Activated T-cell treated with anti-CD3 and anti-CD28 coated beads, Interleukin-2, amount 50 U/mL, for 72 hours (primary cell): ENCODE results near the gene P4HA2. TPM values are rescaled to one million over a fixed set of nuclear protein-coding genes. Genes with fewer than 3 reads are reported as not detected.

Source experiments
- ATAC-seq, 2 donors: fragments of 150-1000 bp; cut with Tn5 transposase; replicated peaks in 1 of 2; 2 replicates each; pipeline ENCODE4 v1.10.0; 2021; ENCODE audit warnings: moderate library complexity in 2 of 2, mild to moderate bottlenecking in 1 of 2
- DNase-seq, 2 donors: peaks; one replicate each; pipeline ENCODE4 v3.0.0; 2021 to 2022; ENCODE audit warnings: mixed read lengths in 1 of 2
- H3K27ac Mint-ChIP-seq: one replicate; pipeline ENCODE4 v1.8.0; 2022; ENCODE audit warnings: mild to moderate bottlenecking, moderate library complexity, mixed read lengths
- H3K27me3 Mint-ChIP-seq: one replicate; pipeline ENCODE4 v1.8.0; 2022; ENCODE audit warnings: low read depth, mixed read lengths
- H3K36me3 Mint-ChIP-seq, 2 donors: one replicate each; pipeline ENCODE4 v1.8.0; 2022; ENCODE audit warnings: mixed read lengths in 2 of 2, mild to moderate bottlenecking in 1 of 2; ENCODE audit not compliant: insufficient read depth in 2 of 2
- H3K4me1 Mint-ChIP-seq: one replicate; pipeline ENCODE4 v1.8.0; 2022; ENCODE audit warnings: low read depth, mixed read lengths
- H3K4me3 Mint-ChIP-seq, 2 donors: one replicate each; pipeline ENCODE4 v1.8.0; 2022; ENCODE audit warnings: mild to moderate bottlenecking in 2 of 2, mixed read lengths in 2 of 2, moderate library complexity in 2 of 2
- H3K9me3 Mint-ChIP-seq, 2 donors: one replicate each; pipeline ENCODE4 v1.8.0; 2022; ENCODE audit warnings: mixed read lengths in 2 of 2
- total RNA-seq, 2 donors: library from RNA; stranded (reverse); gene quantifications; one replicate each; pipeline ENCODE4 v1.2.3, GENCODE V29; 2022

P4HA2 gene
- total RNA-seq, 2 donors from 2014 or later: 3.2 to 5.9 TPM

DNA sequence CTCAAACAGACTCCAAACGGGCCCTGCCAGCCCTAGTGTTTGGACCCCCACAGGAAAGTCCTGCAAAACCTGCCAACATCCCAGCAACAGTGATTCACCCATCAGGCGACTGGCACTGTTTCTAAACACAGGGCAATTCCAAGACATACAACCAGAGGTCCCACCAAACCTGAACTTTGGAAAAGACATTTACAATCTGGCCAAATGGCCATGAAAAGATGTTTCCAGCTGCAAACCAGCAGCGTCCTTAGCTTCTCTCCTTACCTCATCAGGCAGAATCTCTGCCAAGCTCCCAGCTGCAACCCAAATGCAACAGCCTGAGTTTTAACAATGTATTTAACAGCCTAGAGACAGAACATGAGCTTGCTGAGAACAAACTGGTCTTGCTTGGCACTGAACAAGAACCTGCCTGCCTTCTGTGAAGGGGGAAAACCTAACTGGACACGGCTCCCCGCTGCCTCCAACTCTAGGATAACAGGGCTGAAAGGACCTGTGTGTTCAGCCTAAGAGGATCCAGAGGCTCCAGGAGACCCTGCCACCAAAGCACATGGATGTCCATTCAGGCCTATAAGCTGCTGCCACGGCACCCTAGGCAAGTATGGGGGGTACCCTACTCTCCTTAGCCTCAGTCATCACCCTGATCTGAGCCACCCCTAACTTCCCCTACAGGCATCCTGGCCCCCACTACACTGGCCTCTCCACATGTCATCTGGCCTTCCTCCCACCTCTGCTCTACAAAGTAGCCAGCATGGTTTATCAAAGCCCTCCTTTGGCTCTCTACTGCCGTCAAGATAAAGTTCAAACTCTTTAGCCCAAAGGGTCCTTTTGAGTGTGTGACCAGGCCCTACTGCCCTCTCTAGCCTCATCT is 5.6 kb downstream of the P4HA2 start:
- no peak for ATAC-seq
- Mint-ChIP-seq H3K27me3 (peaks cover 20% of the 10 kb centered on the region), H3K4me1 (peaks cover 20% of the 10 kb centered on the region)

GRCh38 chr5:132220491-132220890 is 7.2 kb downstream of the P4HA2 start:
- DNase-seq: no peak
- H3K4me3 Mint-ChIP-seq: no peak overlapping the region
- ATAC-seq: no peak
- no peaks in the 10 kb centered on the region for H3K9me3 Mint-ChIP-seq
- H3K4me1 Mint-ChIP-seq: peaks cover 14% of the 10 kb centered on the region
- no peaks in the 10 kb centered on the region for H3K36me3 Mint-ChIP-seq
- H3K27me3 Mint-ChIP-seq: peaks cover 6% of the 10 kb centered on the region
- no peak overlapping the region for H3K27ac Mint-ChIP-seq

More for the DNA sequence above, 5.6 kb downstream of the P4HA2 start:
- H3K36me3 Mint-ChIP-seq: no peaks in the 10 kb centered on the region
- no peak overlapping the region for H3K27ac Mint-ChIP-seq
- DNase-seq: no peak
- no peak overlapping the region for H3K4me3 Mint-ChIP-seq
- H3K9me3 Mint-ChIP-seq: no peaks in the 10 kb centered on the region

- ATAC-seq (no peak), DNase-seq (no peak)
- Mint-ChIP-seq H3K36me3 (no peaks in the 10 kb centered on the region), H3K9me3 (no peaks in the 10 kb centered on the region), H3K27ac (no peak overlapping the region), H3K27me3 (peaks cover 1% of the 10 kb centered on the region), H3K4me3 (no peak overlapping the region), H3K4me1 (peaks cover 9% of the 10 kb centered on the region)
These were observed 7.7 kb downstream of the P4HA2 start for GRCh38 chr5:132219981-132220380.

DNA sequence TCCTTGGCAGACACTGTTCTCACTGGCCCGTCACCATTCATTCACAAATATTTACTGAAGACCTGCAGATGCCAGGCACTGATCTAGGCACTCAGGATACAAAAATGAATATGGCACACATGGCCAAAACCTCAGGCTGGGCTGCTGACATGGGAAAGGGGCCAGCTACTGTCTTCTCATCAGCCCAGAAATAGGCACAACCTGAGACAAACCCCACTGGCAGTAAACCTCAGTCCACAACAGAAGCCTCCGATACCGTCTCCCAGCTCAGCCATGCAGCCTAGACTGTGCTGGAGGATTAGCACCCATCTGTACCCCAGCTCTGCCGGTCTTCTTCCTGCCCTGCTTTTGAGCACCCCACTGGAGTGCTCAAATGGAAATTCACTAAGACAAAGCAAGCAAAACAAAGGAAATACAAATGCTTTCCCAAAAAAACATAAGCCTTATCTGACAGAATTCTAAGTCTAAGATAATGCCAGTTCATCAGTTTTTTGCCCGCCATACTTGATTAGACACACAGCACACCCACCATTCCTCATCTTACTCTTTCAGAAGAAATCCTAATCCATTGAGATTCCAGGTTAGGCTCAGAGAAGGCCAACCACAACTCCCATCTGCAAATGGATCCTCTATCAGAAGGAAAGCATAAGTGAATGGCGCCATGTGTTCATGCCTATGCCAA is 8.2 kb downstream of the P4HA2 start:
- no peak for DNase-seq
- Mint-ChIP-seq H3K9me3 (no peaks in the 10 kb centered on the region), H3K36me3 (no peaks in the 10 kb centered on the region), H3K4me3 (no peak overlapping the region), H3K27me3 (no peaks in the 10 kb centered on the region), H3K4me1 (peaks cover 5% of the 10 kb centered on the region), H3K27ac (no peak overlapping the region)
- no peak for ATAC-seq

GRCh38 chr5:132218321-132218720 is 9.3 kb downstream of the P4HA2 start:
- H3K27ac Mint-ChIP-seq: no peak overlapping the region
- ATAC-seq: no peak
- no peaks in the 10 kb centered on the region for H3K36me3 Mint-ChIP-seq
- no peak for DNase-seq
- no peaks in the 10 kb centered on the region for H3K9me3 Mint-ChIP-seq
- H3K4me3 Mint-ChIP-seq: no peak overlapping the region
- H3K27me3 Mint-ChIP-seq: no peaks in the 10 kb centered on the region
- peaks cover 5% of the 10 kb centered on the region for H3K4me1 Mint-ChIP-seq

GRCh38 chr5:132215329-132215728 is 12.3 kb downstream of the P4HA2 start:
- DNase-seq (no peak), ATAC-seq (no peak)
- H3K36me3 Mint-ChIP-seq: no peaks in the 10 kb centered on the region
- no peaks in the 10 kb centered on the region for H3K9me3 Mint-ChIP-seq
- H3K27ac Mint-ChIP-seq: no peak overlapping the region
- peaks cover 5% of the 10 kb centered on the region for H3K4me1 Mint-ChIP-seq
- H3K27me3 Mint-ChIP-seq: no peaks in the 10 kb centered on the region
- H3K4me3 Mint-ChIP-seq: no peak overlapping the region

DNA sequence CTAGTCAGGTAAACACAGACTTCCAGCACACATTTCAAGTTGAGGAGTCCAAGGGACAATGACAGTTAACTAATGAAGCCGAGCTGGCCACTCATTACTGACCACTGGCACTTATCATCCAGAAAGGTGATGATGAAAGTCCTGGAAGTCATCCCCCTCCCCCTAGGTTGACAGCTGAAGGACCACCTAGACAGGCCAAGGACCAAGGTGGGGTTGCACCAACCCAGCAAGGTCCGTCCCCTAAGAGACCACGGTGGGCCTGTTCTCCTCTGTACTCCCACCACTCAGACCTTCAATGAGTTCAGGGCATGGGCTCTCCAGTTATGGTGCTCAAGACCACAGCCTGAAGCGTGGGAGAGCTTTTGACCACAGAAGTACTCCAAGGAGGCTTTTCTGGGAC is 13.2 kb downstream of the P4HA2 start:
- no peak overlapping the region for H3K4me3 Mint-ChIP-seq
- no peak overlapping the region for H3K27ac Mint-ChIP-seq

DNA sequence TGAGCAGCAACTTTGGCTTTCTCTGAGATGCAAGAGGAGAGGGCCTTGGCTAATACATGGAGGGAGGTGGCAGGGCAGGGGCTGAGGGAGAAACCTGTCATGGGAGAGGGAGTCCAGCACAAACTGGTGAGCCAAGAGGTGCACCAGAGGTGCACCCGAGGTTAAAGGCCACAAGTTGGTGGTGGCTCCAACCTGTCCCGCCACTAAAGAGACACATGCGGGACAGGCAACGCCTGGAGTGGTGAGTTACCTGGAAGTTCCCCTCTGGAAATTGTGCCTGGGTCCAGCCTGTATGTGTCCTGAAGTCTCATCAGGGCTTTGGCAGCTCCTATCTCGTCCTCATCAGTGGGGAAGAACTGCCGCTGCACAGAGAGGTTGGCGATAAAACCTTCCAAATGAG is 14.0 kb downstream of the P4HA2 start:
- Mint-ChIP-seq H3K27ac (no peak overlapping the region), H3K27me3 (no peaks in the 10 kb centered on the region), H3K4me3 (no peak overlapping the region), H3K36me3 (no peaks in the 10 kb centered on the region), H3K9me3 (no peaks in the 10 kb centered on the region), H3K4me1 (no peaks in the 10 kb centered on the region)
- DNase-seq (no peak), ATAC-seq (no peak)

More for the DNA sequence above, 13.2 kb downstream of the P4HA2 start:
- Mint-ChIP-seq H3K36me3 (no peaks in the 10 kb centered on the region), H3K9me3 (no peaks in the 10 kb centered on the region), H3K27me3 (no peaks in the 10 kb centered on the region), H3K4me1 (peaks cover under 1% of the 10 kb centered on the region)
- no peak for DNase-seq
- no peak for ATAC-seq

- no peaks in the 10 kb centered on the region for H3K27me3 Mint-ChIP-seq
- DNase-seq: no peak
- H3K4me1 Mint-ChIP-seq: no peaks in the 10 kb centered on the region
- no peaks in the 10 kb centered on the region for H3K9me3 Mint-ChIP-seq
- H3K36me3 Mint-ChIP-seq: no peaks in the 10 kb centered on the region
- no peak overlapping the region for H3K4me3 Mint-ChIP-seq
- H3K27ac Mint-ChIP-seq: no peak overlapping the region
- no peak for ATAC-seq
These were observed 15.9 kb downstream of the P4HA2 start for GRCh38 chr5:132211787-132212186.

- ATAC-seq (no peak), DNase-seq (no peak)
- no peaks in the 10 kb centered on the region for H3K36me3 Mint-ChIP-seq
- H3K27me3 Mint-ChIP-seq: no peaks in the 10 kb centered on the region
- H3K9me3 Mint-ChIP-seq: no peaks in the 10 kb centered on the region
- no peak overlapping the region for H3K4me3 Mint-ChIP-seq
- no peaks in the 10 kb centered on the region for H3K4me1 Mint-ChIP-seq
- H3K27ac Mint-ChIP-seq: no peak overlapping the region
These were observed 16.7 kb downstream of the P4HA2 start for GRCh38 chr5:132210944-132211343.

DNA sequence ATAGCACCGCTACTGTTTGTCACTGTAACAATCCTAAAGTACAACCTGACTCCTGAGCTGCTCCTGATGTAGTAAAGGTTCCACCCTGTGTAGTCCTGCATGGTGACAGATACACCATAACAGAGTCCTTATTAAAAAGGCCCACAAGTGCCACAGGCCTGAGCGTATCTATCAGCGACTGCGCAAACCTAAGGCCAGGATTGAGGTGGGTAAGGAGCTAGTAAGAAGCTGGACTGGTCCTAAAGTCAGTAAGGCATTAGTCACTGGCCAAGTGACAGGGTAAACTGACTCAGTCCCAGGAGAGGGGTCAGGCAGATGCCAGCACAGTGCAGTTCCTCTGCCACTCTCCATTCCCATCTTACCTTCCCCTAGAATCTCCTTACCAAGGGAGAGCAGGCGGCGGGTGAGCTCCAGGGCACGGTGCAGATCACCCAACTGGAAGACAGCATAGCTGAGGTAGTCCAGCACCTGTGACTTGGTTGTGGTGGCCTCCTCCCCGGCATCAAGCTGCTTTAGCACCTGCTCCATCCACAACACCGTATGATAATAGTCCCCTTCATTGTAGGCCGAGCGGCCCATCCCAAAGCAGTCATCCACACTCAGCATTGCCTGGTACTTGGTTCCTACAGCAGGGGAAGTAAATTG is 17.6 kb downstream of the P4HA2 start:
- Mint-ChIP-seq H3K27me3 (no peaks in the 10 kb centered on the region), H3K36me3 (no peaks in the 10 kb centered on the region), H3K27ac (no peak overlapping the region), H3K4me1 (no peaks in the 10 kb centered on the region), H3K4me3 (no peak overlapping the region), H3K9me3 (no peaks in the 10 kb centered on the region)
- no peak for DNase-seq
- no peak for ATAC-seq

DNA sequence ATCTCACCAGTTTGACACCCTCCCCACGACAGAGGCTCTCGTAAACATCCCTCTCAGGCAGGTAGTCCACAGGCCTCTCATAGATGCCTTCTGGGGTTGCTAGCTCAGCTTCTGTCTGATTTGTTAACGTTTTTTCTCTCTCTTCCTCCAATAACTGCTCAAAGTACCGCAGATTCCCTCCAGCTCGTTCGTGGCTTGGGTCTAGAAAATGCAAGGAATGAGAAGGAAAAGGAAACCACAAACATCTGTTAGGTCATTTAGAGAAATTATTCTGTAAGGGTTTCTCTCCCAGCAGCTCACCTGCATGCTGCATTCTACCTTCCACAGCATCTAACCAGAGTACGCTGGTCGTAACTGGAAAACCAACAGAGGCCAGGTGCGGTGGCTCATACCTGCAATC is 18.5 kb downstream of the P4HA2 start:
- ATAC-seq: no peak
- Mint-ChIP-seq H3K27me3 (no peaks in the 10 kb centered on the region), H3K27ac (no peak overlapping the region), H3K4me3 (no peak overlapping the region), H3K4me1 (no peaks in the 10 kb centered on the region), H3K9me3 (no peaks in the 10 kb centered on the region), H3K36me3 (no peaks in the 10 kb centered on the region)
- no peak for DNase-seq

DNA sequence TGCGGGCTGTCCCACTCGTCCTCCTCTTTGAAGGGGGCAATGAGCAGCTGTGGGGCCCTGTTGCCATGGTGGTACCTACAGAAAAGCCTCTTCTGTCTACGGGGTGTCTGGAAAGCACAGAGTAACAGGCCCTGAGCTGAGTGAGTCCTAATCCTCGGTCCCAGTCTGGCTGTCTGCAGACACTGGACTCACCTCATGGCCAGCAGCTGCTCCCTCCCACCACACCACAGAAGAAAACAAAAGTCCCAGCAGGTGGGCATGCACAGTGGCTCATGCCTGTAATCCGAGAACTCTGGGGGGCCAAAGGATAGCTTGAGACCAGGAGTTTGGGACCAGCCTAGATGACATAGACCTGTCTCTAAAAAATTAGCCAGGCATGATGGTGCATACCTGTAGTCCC is 19.9 kb downstream of the P4HA2 start:
- no peak overlapping the region for H3K27ac Mint-ChIP-seq
- H3K36me3 Mint-ChIP-seq: no peaks in the 10 kb centered on the region
- no peak overlapping the region for H3K4me3 Mint-ChIP-seq
- H3K4me1 Mint-ChIP-seq: no peaks in the 10 kb centered on the region
- ATAC-seq (no peak), DNase-seq (no peak)
- peaks cover 5% of the 10 kb centered on the region for H3K27me3 Mint-ChIP-seq
- H3K9me3 Mint-ChIP-seq: no peaks in the 10 kb centered on the region
